Stimulated activated CD4-positive, alpha-beta T cell treated with anti-CD3 and anti-CD28 coated beads, Interleukin-2, amount 100 ng/mL, for 24 hours (primary cell): ENCODE measurements around the gene HOXA10.

Source experiments
- DNase-seq, 2 donors: peaks; one replicate each; pipeline ENCODE4 v3.0.0-alpha.2; 2020

The HOXA10 gene

DNA sequence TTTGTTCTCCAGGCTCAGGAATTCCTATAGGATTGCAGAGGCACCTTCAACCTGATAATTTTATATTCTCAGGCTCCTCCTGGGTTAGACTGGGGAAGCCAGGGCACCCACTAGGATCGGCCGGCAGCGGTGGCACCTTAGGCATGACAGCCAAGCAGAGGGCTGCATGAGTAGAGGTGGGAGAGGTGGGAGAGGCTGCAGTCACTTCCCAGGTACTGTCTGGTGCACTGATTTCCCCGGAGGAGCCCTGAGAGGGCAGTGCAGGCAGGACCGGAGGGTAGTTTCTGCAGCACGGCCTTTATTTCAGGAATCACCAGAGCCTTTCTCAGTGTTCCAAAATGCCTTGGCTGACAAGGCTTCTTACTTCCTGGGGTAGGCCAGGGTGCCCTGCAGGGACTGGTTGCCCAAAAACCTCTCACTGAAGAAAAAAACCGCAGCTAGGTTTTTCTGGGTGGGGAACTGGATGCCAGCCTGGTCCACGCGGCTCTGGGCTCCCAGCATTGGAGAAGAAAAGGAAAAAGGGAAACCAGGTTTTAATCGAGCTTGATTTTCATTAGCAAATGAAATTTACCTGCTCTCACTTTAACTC, 29.3 kb upstream of the HOXA10 start:
- DNase-seq = no peak

DNA sequence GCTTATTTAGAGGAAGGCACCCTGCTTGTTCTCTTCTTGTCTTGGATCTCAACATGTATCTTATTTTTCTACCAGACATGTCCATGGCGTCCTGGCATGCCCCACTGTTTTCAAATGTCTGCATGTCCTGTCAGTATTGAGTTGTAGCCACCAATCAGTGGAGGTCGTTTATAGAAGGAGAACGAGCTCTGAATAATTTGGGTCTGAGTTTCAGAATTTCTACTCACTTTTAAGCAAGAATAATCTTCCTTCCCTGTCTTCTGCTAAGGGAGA, 28.7 kb upstream of the HOXA10 start:
- DNase-seq = no peak

DNA sequence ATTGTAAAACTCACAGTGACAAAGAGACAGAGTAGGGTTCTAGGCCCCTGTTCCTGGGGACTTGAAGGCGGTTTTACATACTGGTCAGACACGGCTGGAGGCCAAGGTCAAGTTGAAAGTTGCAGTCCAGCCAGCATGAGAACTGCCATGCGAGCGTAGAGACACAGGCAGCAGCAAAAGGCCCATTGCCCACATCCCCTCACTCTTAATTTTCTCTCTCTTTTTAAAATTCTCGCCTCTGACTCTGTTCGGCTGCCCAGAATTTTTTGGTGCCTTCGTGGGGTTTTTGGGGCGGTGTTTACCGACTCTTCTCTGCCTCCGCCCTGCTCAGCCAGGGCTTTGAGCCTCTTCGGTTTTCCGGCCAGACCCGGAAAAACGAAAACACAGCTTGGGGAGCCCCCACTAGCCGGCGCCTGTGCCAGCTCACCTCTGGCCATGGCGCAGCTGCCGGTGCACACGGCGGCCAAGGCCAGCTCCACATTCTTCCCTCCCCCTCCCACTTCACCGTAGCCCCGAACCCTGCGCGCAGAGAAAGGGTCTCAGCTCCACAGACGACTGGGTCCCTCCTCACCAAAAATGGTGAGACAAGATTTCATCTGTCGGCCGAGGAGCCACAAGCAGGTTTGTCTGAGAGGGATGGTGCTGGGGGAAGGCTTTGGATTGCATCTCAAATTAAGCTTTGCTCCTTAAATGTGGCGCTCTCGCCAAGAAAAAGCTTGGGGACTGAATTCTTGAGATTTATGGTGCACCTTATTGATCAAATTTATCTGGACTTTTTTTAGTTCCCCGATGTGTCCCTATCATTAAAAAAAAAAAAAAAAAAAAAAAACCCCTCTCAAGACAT, 28.1 kb upstream of the HOXA10 start:
- no peak for DNase-seq

GRCh38 chr7:27201580-27202017, 27.5 kb upstream of the HOXA10 start:
- DNase-seq = no peak

DNA sequence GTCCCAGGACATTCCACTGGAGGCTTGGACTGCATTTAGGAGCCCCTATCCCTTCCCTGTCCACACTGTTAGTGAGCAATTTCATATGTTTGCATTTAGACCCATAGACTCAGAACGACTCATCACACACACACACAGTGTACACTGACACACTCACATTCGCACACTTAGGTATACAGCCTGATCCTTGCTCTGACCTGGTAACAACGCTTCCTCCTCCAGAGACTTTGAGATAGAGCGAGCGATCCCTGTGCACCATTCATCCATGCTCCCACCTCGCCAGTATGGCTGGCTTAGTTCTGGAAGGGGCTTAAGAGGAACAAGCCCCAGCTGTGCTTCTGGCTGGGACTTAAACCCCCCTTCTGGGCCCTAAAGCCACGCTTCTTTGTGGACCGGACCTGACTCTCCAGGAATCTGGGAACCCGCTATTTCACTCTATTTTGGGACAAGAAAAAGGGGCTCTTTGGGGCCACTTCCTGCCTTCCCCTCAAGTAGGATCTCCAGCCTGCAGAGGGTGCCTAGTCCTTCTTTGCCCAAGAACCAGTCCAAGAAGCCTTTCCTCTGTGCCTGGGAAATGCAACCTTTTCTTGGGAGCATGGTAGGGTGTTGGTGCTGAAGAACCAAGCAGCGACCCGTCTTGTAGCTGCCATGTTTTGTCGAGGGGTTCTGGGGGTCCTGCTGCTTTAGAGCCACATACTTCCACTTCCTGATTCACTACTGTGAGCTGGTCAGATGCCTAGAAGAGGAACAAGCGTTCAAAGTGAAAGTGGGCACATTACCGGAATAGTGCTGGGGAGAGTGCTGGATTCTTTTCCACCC, 26.9 kb upstream of the HOXA10 start:
- no peak for DNase-seq

- no peak for DNase-seq
These were observed 26.0 kb upstream of the HOXA10 start, which contains the start of gene HOXA13 for GRCh38 chr7:27199849-27200760. TSS of gene HOXA13 (minus strand) at chr7:27200091. CDS start at chr7:27200077, 14 bp downstream.

GRCh38 chr7:27198871-27199801, 25.0 kb upstream of the HOXA10 start:
- DNase-seq = no peak

DNA sequence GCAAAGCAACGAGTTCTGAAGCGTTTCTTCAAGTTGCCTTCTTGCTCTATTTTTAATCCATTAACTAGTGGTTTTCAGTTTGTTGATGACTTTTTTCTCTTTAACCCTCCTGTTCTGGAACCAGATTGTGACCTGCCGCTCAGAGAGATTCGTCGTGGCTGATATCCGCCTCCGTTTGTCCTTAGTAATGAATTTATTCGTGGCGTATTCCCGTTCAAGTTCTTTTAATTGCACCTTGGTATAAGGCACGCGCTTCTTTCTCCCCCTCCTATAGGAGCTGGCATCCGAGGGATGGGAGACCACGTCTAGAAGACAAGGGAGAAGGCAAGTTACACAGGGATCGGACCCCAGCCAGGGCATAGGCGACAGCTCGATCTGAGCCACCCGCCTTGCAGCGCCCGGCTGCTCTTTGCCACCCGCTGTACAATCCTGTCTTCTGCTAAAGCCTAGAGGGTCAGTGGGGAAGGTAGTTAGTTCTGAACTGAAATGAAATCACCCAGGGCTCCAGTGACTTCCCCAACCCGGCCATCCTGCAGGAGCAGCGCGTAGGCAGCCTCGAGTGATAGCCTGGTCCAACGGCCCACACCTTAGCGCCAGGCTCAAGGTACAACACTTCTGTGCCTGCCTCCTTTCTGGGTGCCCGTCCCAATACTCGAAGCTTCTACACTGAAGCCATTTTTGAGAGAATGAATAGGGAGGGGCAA, 24.2 kb upstream of the HOXA10 start:
- no peak for DNase-seq

DNA sequence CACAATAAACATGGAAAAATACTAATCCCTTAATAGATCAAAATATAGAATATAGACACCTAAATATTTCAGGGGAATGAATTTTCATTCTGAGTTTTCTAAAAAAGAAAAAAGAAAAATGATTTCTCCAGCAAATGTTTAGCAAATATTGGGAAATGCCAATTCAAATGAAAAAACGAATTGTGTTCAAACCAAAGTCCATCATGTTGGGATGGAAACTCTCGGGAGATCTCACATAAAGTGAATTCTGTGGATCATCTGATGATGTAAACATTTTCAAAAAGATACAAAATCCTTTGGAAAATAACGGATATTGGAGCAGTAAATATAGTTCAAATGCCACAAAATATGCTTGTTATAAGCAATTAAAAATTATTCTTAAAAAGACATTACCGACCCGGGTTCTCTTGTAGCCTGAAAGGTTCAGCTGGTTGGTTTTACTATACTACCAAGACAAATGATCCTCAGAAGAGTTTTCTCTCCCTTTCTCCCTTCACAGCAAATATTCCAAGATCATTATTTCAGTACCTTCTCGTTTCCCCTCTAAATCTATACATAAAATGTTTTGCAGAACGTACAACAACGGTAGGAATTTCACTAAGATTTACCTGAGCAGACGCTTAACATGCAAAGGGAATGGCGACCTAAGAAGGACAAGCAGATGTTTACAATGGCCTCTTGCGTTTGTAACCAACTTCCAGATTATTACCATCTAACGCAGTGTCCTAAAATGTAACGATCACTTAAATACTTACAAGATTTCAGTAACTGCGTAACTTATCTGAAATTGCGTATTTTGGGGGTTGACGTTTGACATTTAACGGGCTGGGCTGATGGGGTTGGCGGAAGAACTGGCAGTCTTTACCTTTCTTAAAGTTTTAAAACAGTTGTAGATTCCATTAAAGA, 23.3 kb upstream of the HOXA10 start:
- DNase-seq = no peak

DNA sequence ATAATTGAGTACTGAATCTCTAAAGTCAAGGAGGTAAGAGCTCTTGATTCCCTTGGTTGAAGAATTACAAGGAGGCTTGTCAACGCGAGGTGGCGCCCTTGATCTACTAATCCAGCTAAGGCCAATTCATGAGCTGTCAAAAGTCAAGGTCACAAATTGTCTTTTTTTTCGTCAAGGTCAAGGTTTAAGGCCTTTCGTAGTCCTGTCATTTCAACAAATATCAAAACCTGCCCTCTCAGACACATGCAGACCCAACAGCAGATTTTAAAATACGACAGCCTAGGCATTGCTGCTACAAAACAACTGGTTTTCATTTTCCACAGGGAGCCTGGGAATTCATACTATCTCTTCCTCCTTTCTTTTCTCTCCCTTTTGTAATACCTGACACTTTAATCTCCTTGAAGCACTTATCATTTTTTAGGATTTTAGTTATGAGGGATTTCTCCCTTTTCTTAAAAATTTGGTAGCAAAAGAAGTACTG, 22.2 kb upstream of the HOXA10 start:
- DNase-seq = peak; percentile 89 to 90

GRCh38 chr7:27194686-27195379, 20.7 kb upstream of the HOXA10 start:
- DNase-seq = no peak

DNA sequence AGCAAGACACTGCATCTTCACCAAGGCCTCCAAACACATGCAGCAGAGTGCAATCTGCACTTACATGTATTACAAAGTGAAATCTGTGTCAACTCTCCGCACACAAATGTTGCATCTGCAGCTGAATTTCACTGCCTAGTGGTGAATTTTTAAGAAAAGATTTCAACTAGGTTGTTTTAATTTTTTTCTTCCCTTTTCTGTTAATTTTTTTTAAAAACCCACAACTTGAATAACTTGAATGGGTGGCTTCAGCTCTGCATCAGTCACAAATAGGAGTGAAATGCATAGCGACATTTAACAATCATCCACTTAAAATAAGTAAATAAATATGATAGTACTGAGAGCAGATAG, 19.9 kb upstream of the HOXA10 start:
- no peak for DNase-seq

DNA sequence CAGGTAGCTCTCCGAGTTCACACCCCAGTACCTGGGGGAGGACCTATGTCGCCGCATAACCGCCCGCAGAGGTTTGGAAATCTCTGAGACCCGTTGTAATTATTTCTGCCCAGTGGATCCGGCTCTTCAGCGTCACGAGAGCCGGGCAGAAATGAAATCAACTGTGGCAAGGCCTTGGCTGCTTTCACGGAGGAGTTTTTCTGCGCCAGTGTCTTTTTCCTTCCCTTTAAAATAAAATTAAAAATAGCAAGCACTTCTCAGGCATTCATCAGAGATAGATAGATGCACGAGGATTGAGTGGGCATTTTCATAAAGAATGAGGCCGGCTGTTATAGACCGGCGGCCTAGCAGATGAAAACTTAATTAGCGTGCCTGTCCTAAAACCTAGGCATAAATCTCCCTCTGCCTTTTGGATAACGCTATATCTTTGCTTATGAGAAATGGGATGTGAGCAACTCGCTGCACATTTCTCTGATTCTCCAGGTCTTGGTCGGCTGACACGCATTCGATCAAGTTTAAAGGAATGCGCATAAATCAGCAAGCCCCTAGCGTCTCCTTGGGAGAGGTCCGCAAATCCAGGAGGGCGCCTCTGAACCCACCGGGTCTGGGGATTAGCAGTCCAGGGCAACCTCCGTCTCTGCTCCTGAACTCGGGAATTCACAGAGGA, 19.3 kb upstream of the HOXA10 start:
- peak in 1 of 2 donors; percentile 16 for DNase-seq

DNA sequence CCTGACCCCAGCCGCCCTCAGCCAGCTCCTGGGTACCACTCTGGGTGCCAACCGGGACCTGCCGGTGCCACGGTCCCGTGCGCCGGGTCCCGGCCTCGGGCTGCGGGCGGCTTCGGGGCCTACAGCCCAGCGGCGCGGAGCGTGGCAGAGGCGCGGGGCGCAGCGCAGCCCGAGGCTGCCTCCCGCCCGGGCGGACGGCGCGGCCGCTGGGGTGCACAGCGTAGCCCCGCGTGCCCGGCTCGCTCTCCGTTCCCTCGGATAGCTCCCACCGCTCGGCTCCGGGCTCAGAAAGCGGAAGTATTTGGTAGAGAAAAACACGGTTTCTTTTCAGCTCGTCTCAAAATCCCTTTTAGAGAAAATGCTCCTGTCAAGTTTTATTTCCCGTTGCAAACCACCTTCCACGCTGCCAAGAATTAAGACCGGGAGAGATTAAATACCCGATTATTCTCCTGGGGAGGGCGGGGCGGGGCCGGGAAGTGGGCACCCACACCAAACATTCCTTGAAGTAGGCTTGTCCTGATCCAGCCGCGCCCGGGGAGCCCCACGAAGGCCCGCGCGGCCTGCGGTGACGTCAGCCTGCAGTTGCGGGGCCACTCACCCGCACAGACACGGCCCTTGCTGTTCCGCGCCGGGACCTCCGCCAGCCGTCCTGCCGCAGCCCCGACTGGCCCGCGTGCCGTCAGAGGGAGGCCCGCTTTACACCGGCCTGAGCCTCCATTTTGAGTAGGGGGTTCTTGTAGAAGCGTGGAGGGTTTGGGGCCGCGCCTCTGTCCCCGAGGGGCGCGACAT, 18.6 kb upstream of the HOXA10 start:
- peak in 1 of 2 donors; percentile 14 for DNase-seq

DNA sequence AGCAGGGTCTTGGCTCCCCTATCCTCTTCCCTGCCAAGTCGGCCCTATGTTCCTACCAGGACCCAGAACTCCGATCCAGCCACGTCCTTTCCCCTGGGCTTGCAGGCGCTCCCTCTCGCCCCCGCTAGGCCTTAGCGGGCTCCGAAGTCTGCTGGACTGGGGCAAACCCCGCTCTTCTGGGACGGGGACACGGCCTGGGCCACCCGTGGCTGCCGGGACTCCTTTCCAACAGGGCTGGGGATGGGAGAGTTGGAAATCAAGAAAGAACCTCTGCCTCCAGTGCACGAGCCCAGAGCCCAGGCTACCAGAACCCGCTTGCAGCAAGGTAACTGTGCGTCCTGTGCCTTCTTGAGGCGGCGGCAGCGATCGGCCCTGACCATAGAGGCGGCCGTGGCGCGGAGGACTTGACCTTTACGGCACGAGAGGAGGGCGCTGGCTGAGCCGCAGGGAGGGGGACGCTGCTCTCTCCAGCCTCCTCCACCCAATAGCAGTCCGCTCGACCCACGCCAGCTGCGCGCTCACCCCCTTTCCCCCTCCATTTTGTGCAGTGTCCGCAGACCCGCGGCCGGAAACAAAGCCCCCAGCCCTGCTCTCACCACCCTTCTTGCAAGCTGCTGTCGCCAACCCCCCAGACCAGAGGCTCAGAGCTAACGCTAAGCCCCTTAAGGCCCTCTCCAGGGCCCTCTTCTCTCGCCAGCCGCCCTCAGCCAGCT, 17.9 kb upstream of the HOXA10 start:
- DNase-seq = no peak

GRCh38 chr7:27191161-27191731, 17.1 kb upstream of the HOXA10 start:
- no peak for DNase-seq
